WTC11 (cell line): ENCODE results near the gene UBR2. TPM values are rescaled to one million over a fixed set of nuclear protein-coding genes. Genes with fewer than 3 reads are reported as not detected.

Source experiments
- ATAC-seq: fragments of 200-7000 bp; cut with Tn5 transposase; 2 replicates; pipeline ENCODE4 v1.10.0; 2021; ENCODE audit warnings: mild to moderate bottlenecking, moderate library complexity
- CTCF ChIA-PET: fragments of 300-600 bp; sonication (Branson Sonifier 250); formaldehyde crosslinking; loops from one replicate; lab custom pipeline; 2021; ENCODE audit warnings: antibody characterized with exemption; lab: Charles Lee
- POLR2A ChIA-PET: fragments of 350-600 bp; sonication (Branson Sonifier 250); formaldehyde crosslinking; loops from one replicate; lab custom pipeline; 2021; ENCODE audit warnings: antibody characterized with exemption; lab: Charles Lee
- DNase-seq: peaks from one replicate; pipeline ENCODE4 v3.0.0; 2021; ENCODE audit warnings: low spot score
- H3K27ac Mint-ChIP-seq: 2 replicates; pipeline ENCODE4 v1.8.0; 2021; ENCODE audit warnings: mixed read lengths
- H3K27me3 Mint-ChIP-seq: 2 replicates; pipeline ENCODE4 v1.8.0; 2021; ENCODE audit warnings: low read depth, mild to moderate bottlenecking, moderate library complexity, mixed read lengths
- H3K36me3 Mint-ChIP-seq: 2 replicates; pipeline ENCODE4 v1.8.0; 2021; ENCODE audit warnings: mixed read lengths
- H3K4me1 Mint-ChIP-seq: 2 replicates; pipeline ENCODE4 v1.8.0; 2022; ENCODE audit warnings: mixed read lengths
- H3K4me3 Mint-ChIP-seq: 2 replicates; pipeline ENCODE4 v1.8.0; 2021; ENCODE audit warnings: mild to moderate bottlenecking, moderate library complexity, mixed read lengths
- H3K9me3 Mint-ChIP-seq: 2 replicates; pipeline ENCODE4 v1.8.0; 2021; ENCODE audit warnings: mixed read lengths
- AR ChIP-seq: fragments of 250-450 bp; sonication (Bioruptor Pico); IDR thresholded peaks from 2 replicates; pipeline ENCODE4 v1.9.0; 2021; ENCODE audit warnings: mild to moderate bottlenecking
- CTCF ChIP-seq: fragments of 200-600 bp; IDR thresholded peaks from 2 replicates; pipeline ENCODE4 v1.8.0; 2022; ENCODE audit warnings: antibody characterized with exemption
- ESRRA ChIP-seq: sonication (generic); formaldehyde crosslinking; IDR thresholded peaks from 2 replicates; pipeline ENCODE4 v1.8.1; 2022; ENCODE audit warnings: mild to moderate bottlenecking, missing genetic modification reagents, borderline replicate concordance
- ETV6 ChIP-seq: sonication (generic); formaldehyde crosslinking; IDR thresholded peaks from 2 replicates; pipeline ENCODE4 v1.8.1; 2022; ENCODE audit warnings: mild to moderate bottlenecking, missing genetic modification reagents
- FOXJ3 ChIP-seq: sonication (generic); formaldehyde crosslinking; IDR thresholded peaks from 2 replicates; pipeline ENCODE4 v1.9.0; 2021; ENCODE audit warnings: missing genetic modification reagents, mild to moderate bottlenecking, borderline replicate concordance
- GTF2I ChIP-seq: fragments of 250-450 bp; sonication (Bioruptor Pico); conservative IDR thresholded peaks from 2 replicates; pipeline ENCODE4 v1.4.0; 2021; ENCODE audit warnings: mild to moderate bottlenecking
- JUN ChIP-seq: sonication (generic); formaldehyde crosslinking; IDR thresholded peaks from 2 replicates; pipeline ENCODE4 v1.8.0; 2023; ENCODE audit warnings: mild to moderate bottlenecking, missing genetic modification reagents
- KAT7 ChIP-seq: sonication (generic); formaldehyde crosslinking; IDR thresholded peaks from 2 replicates; pipeline ENCODE4 v1.8.1; 2023; ENCODE audit warnings: missing genetic modification reagents, mild to moderate bottlenecking, borderline replicate concordance
- NFATC4 ChIP-seq: fragments of 250-450 bp; sonication (Bioruptor Pico); IDR thresholded peaks from 2 replicates; pipeline ENCODE4 v1.9.0; 2021; ENCODE audit warnings: mild to moderate bottlenecking
- NFE2L1 ChIP-seq: sonication (generic); formaldehyde crosslinking; IDR thresholded peaks from 2 replicates; pipeline ENCODE4 v1.8.1; 2023; ENCODE audit warnings: missing genetic modification reagents
- NR1H2 ChIP-seq: sonication (generic); formaldehyde crosslinking; IDR thresholded peaks from 2 replicates; pipeline ENCODE4 v1.9.0; 2021; ENCODE audit warnings: mild to moderate bottlenecking, moderate library complexity, missing genetic modification reagents
- PREB ChIP-seq: sonication (generic); formaldehyde crosslinking; IDR thresholded peaks from 2 replicates; pipeline ENCODE4 v1.8.1; 2022; ENCODE audit warnings: mild to moderate bottlenecking, missing genetic modification reagents, moderate library complexity, borderline replicate concordance
- TP53 ChIP-seq: sonication (generic); formaldehyde crosslinking; IDR thresholded peaks from 2 replicates; pipeline ENCODE4 v1.8.1; 2023; ENCODE audit warnings: mild to moderate bottlenecking, missing genetic modification reagents
- ZNF138 ChIP-seq: sonication (generic); formaldehyde crosslinking; conservative IDR thresholded peaks from 2 replicates; pipeline ENCODE4 v1.8.1; 2022; ENCODE audit warnings: mild to moderate bottlenecking, moderate library complexity, missing genetic modification reagents
- ZNF219 ChIP-seq: sonication (generic); formaldehyde crosslinking; IDR thresholded peaks from 2 replicates; pipeline ENCODE4 v1.8.0; 2023; ENCODE audit warnings: missing genetic modification reagents, mild to moderate bottlenecking, borderline replicate concordance
- ZNF232 ChIP-seq: sonication (generic); formaldehyde crosslinking; IDR thresholded peaks from 2 replicates; pipeline ENCODE4 v1.8.0; 2022; ENCODE audit warnings: mild to moderate bottlenecking, missing genetic modification reagents
- ZNF317 ChIP-seq: sonication (generic); formaldehyde crosslinking; IDR thresholded peaks from 2 replicates; pipeline ENCODE4 v1.8.1; 2023; ENCODE audit warnings: low read depth, mild to moderate bottlenecking, moderate library complexity, missing genetic modification reagents, borderline replicate concordance
- ZNF396 ChIP-seq: fragments of 250-450 bp; sonication (Bioruptor Pico); IDR thresholded peaks from 2 replicates; pipeline ENCODE4 v1.8.0; 2021; ENCODE audit warnings: mild to moderate bottlenecking, moderate library complexity, borderline replicate concordance
- ZNF425 ChIP-seq: fragments of 250-450 bp; sonication (Bioruptor Pico); conservative IDR thresholded peaks from 2 replicates; pipeline ENCODE4 v1.9.0; 2021; ENCODE audit warnings: mild to moderate bottlenecking
- ZNF512 ChIP-seq: sonication (generic); formaldehyde crosslinking; IDR thresholded peaks from 2 replicates; pipeline ENCODE4 v1.8.1; 2022; ENCODE audit warnings: missing genetic modification reagents, borderline replicate concordance
- ZNF671 ChIP-seq: fragments of 250-450 bp; sonication (Bioruptor Pico); IDR thresholded peaks from 2 replicates; pipeline ENCODE4 v1.8.0; 2021; ENCODE audit warnings: mild to moderate bottlenecking
- total RNA-seq: library from RNA; stranded (reverse); gene quantifications from 3 replicates; pipeline ENCODE4 v1.2.3, GENCODE V29; 2021

UBR2 gene
- total RNA-seq, 1 experiment from 2014 or later = 18.8 TPM

- no peaks in the 10 kb centered on the region for H3K9me3 Mint-ChIP-seq
- no peak overlapping the region for H3K4me3 Mint-ChIP-seq
- H3K27ac Mint-ChIP-seq = peak overlapping the region; percentile 25; the same call in 1 of the 2 replicates
- ChIA-PET CTCF (interaction anchor here (0.7 to 3.2 kb wide), 23 partner anchors 11 to 532 kb away, joined by 3 to 46 read pairs (median 4); partner anchors contain the start of genes RPL7L1 and TBCC), POLR2A (interaction anchor here (0.5 to 1.3 kb wide), 4 partner anchors 22 to 164 kb away, joined by 3 to 4 read pairs (median 3); a partner anchor contains a TSS)
- ATAC-seq (peak; percentile 93), DNase-seq (peak; percentile 58)
- no peaks in the 10 kb centered on the region; the same call in 1 of the 2 replicates for H3K27me3 Mint-ChIP-seq
- H3K4me1 Mint-ChIP-seq = peaks cover 9% of the 10 kb centered on the region
- H3K36me3 Mint-ChIP-seq = no peaks in the 10 kb centered on the region
- peak; percentile 93 for TF ChIP-seq ESRRA (CRISPR knock-in tag)
- peak; percentile 88 for TF ChIP-seq CTCF
- no peak for TF ChIP-seq ZNF317 (CRISPR knock-in tag)
Measured at GRCh38 chr6:42726485-42727086, 162.8 kb downstream of the UBR2 start.

- no peaks in the 10 kb centered on the region; the same call in 1 of the 2 replicates for H3K27me3 Mint-ChIP-seq
- CTCF ChIA-PET = interaction anchor here (0.6 to 3.2 kb wide), 19 partner anchors 11 to 179 kb away, joined by 3 to 46 read pairs (median 5); partner anchors contain the start of genes RPL7L1 and TBCC
- peaks cover 9% of the 10 kb centered on the region for H3K4me1 Mint-ChIP-seq
- no peaks in the 10 kb centered on the region for H3K9me3 Mint-ChIP-seq
- ATAC-seq (peak; percentile 22; the same call in 1 of the 2 replicates), DNase-seq (peak; percentile 18)
- H3K27ac Mint-ChIP-seq = no peak overlapping the region
- no peaks in the 10 kb centered on the region for H3K36me3 Mint-ChIP-seq
- TF ChIP-seq TP53 (CRISPR knock-in tag) (no peak), KAT7 (no peak), NFE2L1 (no peak), GTF2I (CRISPR knock-in tag) (no peak), ZNF396 (no peak), ZNF219 (no peak), ZNF138 (no peak), ZNF512 (CRISPR knock-in tag) (no peak), JUN (CRISPR knock-in tag) (no peak), ZNF671 (CRISPR knock-in tag) (no peak), PREB (CRISPR knock-in tag) (no peak), ETV6 (CRISPR knock-in tag) (no peak), ZNF317 (CRISPR knock-in tag) (no peak), ZNF232 (CRISPR knock-in tag) (no peak), AR (CRISPR knock-in tag) (no peak), ZNF425 (CRISPR knock-in tag) (no peak), FOXJ3 (no peak), NR1H2 (CRISPR knock-in tag) (no peak), NFATC4 (no peak)
- TF ChIP-seq, all 79 proteins: peak for 0
- no peak overlapping the region for H3K4me3 Mint-ChIP-seq
- POLR2A ChIA-PET = interaction anchor here (0.5 to 1.6 kb wide), 4 partner anchors 20 to 163 kb away, joined by 3 to 4 read pairs (median 4); a partner anchor contains a TSS
Measured at GRCh38 chr6:42727087-42727611, 163.3 kb downstream of the UBR2 start.
